ENCODE data around the gene NEURL1B.

GRCh38 chr5:172595596-172596455, 45.2 kb upstream of the NEURL1B start:
- TF ChIP-seq CTCF (IDR thresholded peaks at IDR 0.05) (no peak), POLR2A (IDR thresholded peaks at IDR 0.05) (no peak)
